Parietal lobe (tissue), 2 donors: ENCODE results near the gene SLC43A2. TPM values are rescaled to one million over a fixed set of nuclear protein-coding genes. Genes with fewer than 3 reads are reported as not detected.

Experiments
- small RNA-seq: library from RNA; depleted of rRNA; stranded (forward); fragments of <200 nt; gene quantifications from one replicate; pipeline ENCODE3, GENCODE V24; 2014; ENCODE audit warnings: low replicate concordance
- total RNA-seq: library from RNA; depleted of rRNA; stranded (reverse); fragments of >200 nt; gene quantifications from one replicate; pipeline ENCODE4 v1.2.3, GENCODE V29; 2014

Gene SLC43A2
- 25.7 TPM for total RNA-seq

DNA sequence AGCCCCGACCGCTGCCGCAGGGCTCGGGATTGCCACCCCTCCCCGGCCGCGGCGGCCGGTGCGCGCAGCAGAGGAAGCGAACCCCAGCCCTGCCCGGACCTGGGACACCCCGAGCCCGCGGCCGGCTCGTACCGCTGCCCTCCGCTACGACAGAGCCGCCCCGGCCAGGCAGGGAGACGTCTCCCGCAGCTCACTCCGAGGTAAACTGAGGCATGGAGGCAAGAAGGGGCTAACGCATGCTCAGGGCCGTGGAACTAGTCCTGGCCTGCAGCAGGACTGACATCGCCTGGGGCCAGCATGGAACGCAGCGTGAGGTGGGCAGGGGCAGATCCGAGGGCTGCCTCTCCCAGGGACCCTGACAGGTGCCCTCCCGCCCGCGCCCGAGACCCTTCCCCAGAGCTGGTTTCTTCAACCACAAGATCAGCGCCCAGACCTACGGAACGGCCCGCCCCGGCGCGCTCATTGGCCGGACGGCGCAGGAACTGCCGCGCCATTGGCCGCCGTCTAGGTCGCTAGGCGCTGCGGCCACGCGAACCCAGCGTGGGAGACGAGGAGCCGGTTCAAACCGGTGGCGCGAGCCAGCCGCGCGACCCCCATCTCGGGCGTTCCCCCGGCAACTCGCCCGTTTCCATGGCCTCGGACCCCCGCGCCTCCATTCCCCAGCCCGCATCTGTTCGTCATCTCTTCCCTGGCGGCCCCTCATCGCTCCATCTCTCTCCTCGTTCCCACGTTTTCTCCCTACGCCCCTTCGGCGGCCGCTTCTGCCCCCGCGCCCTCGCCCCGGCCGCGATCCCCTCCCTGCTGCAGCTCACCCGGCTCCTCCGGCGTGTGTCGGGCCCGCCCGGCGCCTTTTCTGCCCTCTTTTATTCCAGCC lies at the start of gene SLC43A2:
Gene SLC43A2, minus strand, starts transcription at position 853 of the 874 bp plus-strand sequence. CDS start 960 bp downstream, outside the sequence.

DNA sequence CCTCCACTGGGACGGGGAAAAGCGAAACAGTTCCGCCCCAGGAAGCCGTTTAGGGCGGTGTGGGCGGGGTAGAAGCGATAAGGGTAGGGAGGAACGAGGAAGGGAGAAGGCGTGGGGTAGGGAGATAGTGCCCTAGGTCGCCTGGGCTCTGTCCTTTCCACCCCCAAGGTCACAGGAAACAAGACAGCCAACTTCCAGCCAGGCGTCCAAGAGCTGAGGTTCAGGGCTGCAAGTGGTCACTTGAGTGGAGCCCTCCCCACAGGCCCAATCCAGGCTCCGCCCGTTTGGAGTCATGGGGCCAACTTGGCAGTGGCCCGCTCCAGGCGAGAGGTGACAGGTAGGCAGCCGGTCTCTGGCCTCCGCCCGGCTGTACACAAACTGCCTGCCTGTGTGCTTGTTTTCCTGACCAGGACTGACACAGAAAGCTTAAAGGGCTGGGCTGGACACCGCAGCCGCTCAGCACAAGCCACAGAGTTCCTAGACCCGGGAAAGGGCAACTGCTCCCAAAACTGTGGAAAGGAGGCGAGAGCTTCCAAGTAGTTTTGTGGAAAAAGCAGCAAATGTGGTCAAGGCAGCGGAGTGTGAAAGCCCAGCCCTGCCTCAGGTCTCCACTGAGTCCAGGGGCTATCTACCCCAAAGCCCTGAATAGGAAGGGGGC lies 21.3 kb upstream of the SLC43A2 start, which contains the start of gene RILP:
Gene RILP, minus strand, starts transcription at position 23 of the 658 bp plus-strand sequence. CDS start 62 bp downstream, outside the sequence.

DNA sequence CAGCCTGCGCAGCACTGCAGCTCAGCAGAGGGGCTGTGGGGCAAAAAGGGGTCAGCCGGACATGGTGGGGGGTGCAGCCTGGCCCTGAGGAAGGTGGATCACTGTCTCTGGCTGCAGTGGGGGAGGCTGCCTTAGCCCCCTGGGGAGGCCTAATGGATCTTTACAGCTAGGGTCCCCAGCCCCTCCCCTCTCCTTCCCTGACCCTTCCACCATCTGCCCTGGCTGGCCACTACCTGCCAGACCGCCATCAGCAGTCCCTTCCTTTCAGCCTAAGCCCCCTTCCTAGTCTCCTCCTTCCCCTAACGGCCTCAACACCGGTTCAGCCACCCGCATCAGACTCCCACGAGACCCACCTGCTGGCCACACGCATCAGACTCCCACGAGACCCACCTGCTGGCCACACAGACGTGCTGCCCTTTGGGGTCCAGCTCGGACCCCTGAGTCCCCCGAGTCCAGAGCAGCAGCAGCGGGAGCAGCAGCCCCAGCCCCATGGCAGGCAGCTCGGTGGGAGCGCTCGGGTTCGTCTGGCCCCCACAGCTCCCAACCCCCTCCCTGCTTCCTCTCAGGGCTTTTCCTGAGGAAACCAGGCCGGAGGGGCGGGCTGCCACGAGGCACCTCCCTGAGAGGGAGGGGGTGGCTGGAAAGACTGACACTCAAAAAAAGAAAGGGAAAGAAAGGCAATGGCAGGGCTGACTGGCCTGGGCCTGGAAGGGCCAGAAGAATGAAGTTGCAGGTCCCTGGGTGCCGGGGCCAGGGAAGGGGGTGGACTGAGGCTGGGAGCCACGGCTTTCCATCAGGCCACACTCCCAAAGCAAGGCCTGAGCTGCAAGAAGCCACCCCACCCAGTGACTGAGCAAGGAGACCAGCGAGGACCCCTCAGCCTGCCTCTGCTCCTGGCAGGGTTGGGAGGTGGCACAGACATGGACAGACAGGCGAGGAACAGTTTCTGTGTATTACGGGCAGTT lies 16.9 kb upstream of the SLC43A2 start, which contains the start of gene SCARF1:
Gene SCARF1, minus strand, starts transcription at position 526 of the 965 bp plus-strand sequence. Its CDS starts 35 bp downstream, at position 491.

Small RNAs within 50 kb of the gene (small RNA-seq; reads per million reads assigned to genes)
- gene RN7SL105P, result not detected

Other genes with a start within 250 kb of the SLC43A2 start
- 686 TPM for gene YWHAE, start 228.6 kb downstream of the SLC43A2 start, total RNA-seq
- gene CRK, start 172.6 kb downstream of the SLC43A2 start, total RNA-seq, result 97.0 TPM
- gene MYO1C, start 136.1 kb downstream of the SLC43A2 start, total RNA-seq, result 17.8 TPM
- gene INPP5K, start 112.2 kb downstream of the SLC43A2 start, total RNA-seq, result 49.5 TPM
- 26.0 TPM for gene PITPNA, start 66.0 kb downstream of the SLC43A2 start, total RNA-seq
- 3.1 TPM for gene SCARF1, start 16.9 kb upstream of the SLC43A2 start, total RNA-seq
- gene RILP, start 21.0 kb upstream of the SLC43A2 start, total RNA-seq, result 1.6 TPM
- 183 TPM for gene PRPF8, start 56.0 kb upstream of the SLC43A2 start, total RNA-seq
- gene TLCD2, start 81.5 kb upstream of the SLC43A2 start, total RNA-seq, result 0.31 TPM
- gene WDR81, start 95.9 kb upstream of the SLC43A2 start, total RNA-seq, result 18.5 TPM
- 0.31 TPM for gene SERPINF2, start 114.0 kb upstream of the SLC43A2 start, total RNA-seq
- 2.8 TPM for gene SERPINF1, start 133.2 kb upstream of the SLC43A2 start, total RNA-seq
- 19.4 TPM for gene SMYD4, start 201.1 kb upstream of the SLC43A2 start, total RNA-seq
- 16.0 TPM for gene RPA1, start 201.2 kb upstream of the SLC43A2 start, total RNA-seq